H9 (cell line): ENCODE measurements around the gene GSE1. TPM values are rescaled to one million over a fixed set of nuclear protein-coding genes. Genes with fewer than 3 reads are reported as not detected.
A peak's percentile ranks its signal among the peaks of the same experiment; 100 is the strongest.

Experiments used
- DNase-seq: peaks from one replicate; pipeline ENCODE4 v3.0.0-alpha.2; 2017
- H2AFZ ChIP-seq: one replicate; pipeline ENCODE4 v1.6.1; 2013; ENCODE audit warnings: mild to moderate bottlenecking, low read length, control low read depth, moderate library complexity
- H2AK5ac ChIP-seq: 2 replicates; pipeline ENCODE4 v1.6.1; 2013; ENCODE audit warnings: low read length, control low read depth, mixed read lengths; ENCODE audit not compliant: insufficient read length
- H2BK120ac ChIP-seq: one replicate; pipeline ENCODE4 v1.6.1; 2013; ENCODE audit warnings: low read depth, mild to moderate bottlenecking, low read length, control low read depth, inconsistent platforms; ENCODE audit not compliant: poor library complexity, severe bottlenecking
- H2BK12ac ChIP-seq: 2 replicates; pipeline ENCODE4 v1.6.1; 2013; ENCODE audit warnings: low read length, control low read depth, mixed read lengths, low read depth; ENCODE audit not compliant: insufficient read length
- H2BK15ac ChIP-seq: 2 replicates; pipeline ENCODE4 v1.6.1; 2013; ENCODE audit warnings: low read depth, low read length, control low read depth
- H2BK20ac ChIP-seq: one replicate; pipeline ENCODE4 v1.6.1; 2013; ENCODE audit warnings: low read depth, mild to moderate bottlenecking, low read length, control low read depth, inconsistent platforms; ENCODE audit not compliant: poor library complexity, severe bottlenecking
- H2BK5ac ChIP-seq: 2 replicates; pipeline ENCODE4 v1.6.1; 2013; ENCODE audit warnings: low read length, control low read depth, mixed read lengths; ENCODE audit not compliant: insufficient read length
- H3K14ac ChIP-seq: 2 replicates; pipeline ENCODE4 v1.6.1; 2013; ENCODE audit warnings: low read length, control low read depth; ENCODE audit not compliant: insufficient read depth
- H3K18ac ChIP-seq: 2 replicates; pipeline ENCODE4 v1.6.1; 2013; ENCODE audit warnings: low read depth, mild to moderate bottlenecking, mixed read lengths, low read length, control low read depth; ENCODE audit not compliant: insufficient read length
- H3K23ac ChIP-seq: 2 replicates; pipeline ENCODE4 v1.6.1; 2013; ENCODE audit warnings: low read length, control low read depth, mixed read lengths, low read depth; ENCODE audit not compliant: insufficient read length
- H3K23me2 ChIP-seq: 2 replicates; pipeline ENCODE4 v1.6.1; 2013; ENCODE audit warnings: low read depth, mild to moderate bottlenecking, mixed read lengths, low read length, control low read depth; ENCODE audit not compliant: insufficient read length, poor library complexity, severe bottlenecking
- H3K27ac ChIP-seq: 2 replicates; pipeline ENCODE4 v1.5.1; 2013; ENCODE audit warnings: low read length, control low read depth, mixed read lengths, low read depth; ENCODE audit not compliant: insufficient read length
- H3K27me3 ChIP-seq: 2 replicates; pipeline ENCODE4 v1.6.1; 2013; ENCODE audit warnings: low read length, control low read depth, inconsistent platforms; ENCODE audit not compliant: insufficient read depth
- H3K4ac ChIP-seq: 2 replicates; pipeline ENCODE4 v1.6.1; 2013; ENCODE audit warnings: low read depth, mild to moderate bottlenecking, control low read depth, inconsistent platforms, low read length, moderate library complexity
- H3K4me1 ChIP-seq: 2 replicates; pipeline ENCODE4 v1.6.1; 2013; ENCODE audit warnings: low read length, control low read depth, inconsistent platforms; ENCODE audit not compliant: insufficient read depth
- H3K4me2 ChIP-seq: 2 replicates; pipeline ENCODE4 v1.6.1; 2013; ENCODE audit warnings: low read length, control low read depth, mixed read lengths; ENCODE audit not compliant: insufficient read length, insufficient read depth
- H3K56ac ChIP-seq: 2 replicates; pipeline ENCODE4 v1.6.1; 2013; ENCODE audit warnings: low read depth, mild to moderate bottlenecking, mixed read lengths, low read length, control low read depth; ENCODE audit not compliant: insufficient read length
- H3K79me1 ChIP-seq: 2 replicates; pipeline ENCODE4 v1.6.1; 2013; ENCODE audit warnings: low read depth, mild to moderate bottlenecking, moderate library complexity, low read length, control low read depth, inconsistent platforms; ENCODE audit not compliant: insufficient read depth, poor library complexity, severe bottlenecking
- H3K79me2 ChIP-seq: 2 replicates; pipeline ENCODE4 v1.6.1; 2013; ENCODE audit warnings: low read length, control low read depth, inconsistent platforms; ENCODE audit not compliant: insufficient read depth
- H3K9ac ChIP-seq: 2 replicates; pipeline ENCODE4 v1.6.1; 2013; ENCODE audit warnings: low read length, control low read depth, mixed read lengths; ENCODE audit not compliant: insufficient read length; ENCODE audit errors: extremely low read depth
- H3K9me3 ChIP-seq: one replicate; pipeline ENCODE4 v1.6.1; 2013; ENCODE audit warnings: low read depth, low read length, inconsistent platforms; ENCODE audit not compliant: control insufficient read depth
- H3T11ph ChIP-seq: one replicate; pipeline ENCODE4 v1.6.1; 2013; ENCODE audit warnings: mild to moderate bottlenecking, low read length, control low read depth, inconsistent platforms
- H4K20me1 ChIP-seq: one replicate; pipeline ENCODE4 v1.6.1; 2013; ENCODE audit not compliant: control insufficient read depth, insufficient read length, insufficient read depth
- H4K5ac ChIP-seq: 2 replicates; pipeline ENCODE4 v1.6.1; 2013; ENCODE audit warnings: low read depth, mild to moderate bottlenecking, mixed read lengths, low read length, control low read depth; ENCODE audit not compliant: insufficient read length
- H4K8ac ChIP-seq: replicated peaks from 2 replicates; pipeline ENCODE4 v1.6.1; 2013; ENCODE audit warnings: low read length, control low read depth, mixed read lengths, low read depth; ENCODE audit not compliant: insufficient read length
- H4K91ac ChIP-seq: 2 replicates; pipeline ENCODE4 v1.6.1; 2013; ENCODE audit warnings: low read depth, mild to moderate bottlenecking, moderate library complexity, mixed read lengths, low read length, control low read depth; ENCODE audit not compliant: insufficient read length
- H3K27ac Mint-ChIP-seq, 3 experiments: 2 replicates in 2 of 3; 3 replicates in 1 of 3; pipeline ENCODE4 v1.8.0; 2020 to 2021; ENCODE audit warnings: mixed read lengths in 3 of 3, mild to moderate bottlenecking in 1 of 3, moderate library complexity in 1 of 3
- H3K27me3 Mint-ChIP-seq: 2 replicates; pipeline ENCODE4 v1.8.0; 2021; ENCODE audit warnings: low read depth, mild to moderate bottlenecking, moderate library complexity, mixed read lengths
- H3K36me3 Mint-ChIP-seq, 3 experiments: 2 replicates in 2 of 3; 3 replicates in 1 of 3; pipeline ENCODE4 v1.8.0; 2020 to 2021; ENCODE audit warnings: low read depth in 3 of 3, mixed read lengths in 3 of 3; ENCODE audit not compliant: insufficient read depth in 1 of 3
- H3K4me1 Mint-ChIP-seq, 2 experiments: 2 replicates each; pipeline ENCODE4 v1.8.0; 2020; ENCODE audit warnings: mixed read lengths in 2 of 2
- H3K4me3 Mint-ChIP-seq, 2 experiments: 2 replicates in 1 of 2; 3 replicates in 1 of 2; pipeline ENCODE4 v1.8.0; 2020 to 2021; ENCODE audit warnings: mild to moderate bottlenecking in 2 of 2, mixed read lengths in 2 of 2, moderate library complexity in 1 of 2
- H3K9me3 Mint-ChIP-seq, 2 experiments: 2 replicates in 1 of 2; 3 replicates in 1 of 2; pipeline ENCODE4 v1.8.0; 2020; ENCODE audit warnings: mild to moderate bottlenecking in 2 of 2, mixed read lengths in 2 of 2, moderate library complexity in 1 of 2
- CTCF ChIP-seq: fragments of 200-600 bp; sonication (generic); conservative IDR thresholded peaks from 3 replicates; pipeline ENCODE4 v1.8.0; 2021; ENCODE audit warnings: antibody characterized with exemption, mild to moderate bottlenecking
- WGBS: extraction: QIAGEN DNeasy Blood & Tissue Kit; methylation state at CpG from one replicate; pipeline ENCODE4 v1.1.7; 2013; ENCODE audit warnings: missing lambda C conversion rate, low lambda C conversion rate, mixed read lengths; ENCODE audit not compliant: insufficient read length; ENCODE audit errors: extremely low coverage; 5-methylcytosine and 5-hydroxymethylcytosine counted together
- total RNA-seq: library from RNA; stranded (reverse); gene quantifications from 2 replicates; pipeline ENCODE4 v1.2.1, GENCODE V29; 2021

Gene GSE1
- total RNA-seq, 1 experiment from 2014 or later = 125 TPM

GRCh38 chr16:85582229-85582991, 30.7 kb upstream of the GSE1 start:
- Histone ChIP-seq H3K4me1 (peaks cover 22% of the 10 kb centered on the region), H3K27ac (no peak overlapping the region), H3K4me2 (no peak overlapping the region), H4K5ac (no peak overlapping the region), H2BK20ac (no peak overlapping the region), H2AK5ac (no peak overlapping the region), H2BK12ac (no peak overlapping the region), H4K91ac (no peak overlapping the region), H2AFZ (no peak overlapping the region), H4K20me1 (no peaks in the 10 kb centered on the region), H3K9ac (no peak overlapping the region), H3K79me2 (peaks cover 2% of the 10 kb centered on the region; the same call in 1 of the 2 replicates), H3K18ac (no peak overlapping the region), H2BK5ac (no peak overlapping the region), H3K23ac (no peak overlapping the region), H2BK120ac (no peak overlapping the region), H3T11ph (no peak overlapping the region), H3K9me3 (no peaks in the 10 kb centered on the region), H3K56ac (no peak overlapping the region), H3K23me2 (no peaks in the 10 kb centered on the region), H3K27me3 (no peaks in the 10 kb centered on the region; the same call in 1 of the 2 replicates), H4K8ac (no peak overlapping the region), H3K79me1 (no peaks in the 10 kb centered on the region), H3K14ac (peak overlapping the region; percentile 50; the same call in 1 of the 2 replicates), H3K4ac (no peak overlapping the region), H2BK15ac (no peak overlapping the region)
- no peak for TF ChIP-seq CTCF
- WGBS = no CpG with 5 or more reads among the region's 29 CpGs
- peaks cover 0 to 2% of the 10 kb centered on the region in 2 experiments; a peak in 2 of 5 replicates for H3K9me3 Mint-ChIP-seq
- peak overlapping the region in 1 of 3 experiments; percentile 74; a peak in 2 of 7 replicates for H3K27ac Mint-ChIP-seq
- peaks cover 44% of the 10 kb centered on the region for H3K27me3 Mint-ChIP-seq
- peak overlapping the region; percentile 42 to 60 for H3K4me3 Mint-ChIP-seq
- peaks cover 90 to 91% of the 10 kb centered on the region in 2 experiments for H3K4me1 Mint-ChIP-seq
- peaks cover 5 to 6% (median 6%) of the 10 kb centered on the region in 3 experiments; a peak in 6 of 7 replicates for H3K36me3 Mint-ChIP-seq
- no peak for DNase-seq
